HUES48 (cell line): ENCODE results near the gene CNOT8.
A peak's percentile ranks its signal among the peaks of the same experiment; 100 is the strongest.

Experiments used
- H3K27ac ChIP-seq: one replicate; pipeline ENCODE4 v1.7.0; 2013; ENCODE audit warnings: low read depth, low read length, inconsistent platforms
- H3K27me3 ChIP-seq: 2 replicates; pipeline ENCODE4 v1.6.1; 2013; ENCODE audit warnings: mild to moderate bottlenecking, low read length; ENCODE audit not compliant: control insufficient read depth, insufficient read depth
- H3K36me3 ChIP-seq: 2 replicates; pipeline ENCODE4 v1.6.1; 2013; ENCODE audit warnings: low read length; ENCODE audit not compliant: control insufficient read depth, insufficient read depth
- H3K4me1 ChIP-seq: 2 replicates; pipeline ENCODE4 v1.6.1; 2013; ENCODE audit warnings: mild to moderate bottlenecking, low read length; ENCODE audit not compliant: control insufficient read depth, insufficient read depth
- H3K4me3 ChIP-seq: 2 replicates; pipeline ENCODE4 v1.5.1; 2013; ENCODE audit warnings: mild to moderate bottlenecking, low read depth, low read length
- H3K9ac ChIP-seq: 2 replicates; pipeline ENCODE4 v1.6.1; 2013; ENCODE audit warnings: mild to moderate bottlenecking, low read depth, low read length, moderate library complexity
- H3K9me3 ChIP-seq: 2 replicates; pipeline ENCODE4 v1.6.1; 2013; ENCODE audit warnings: low read length; ENCODE audit not compliant: control insufficient read depth, insufficient read depth

The CNOT8 gene

DNA sequence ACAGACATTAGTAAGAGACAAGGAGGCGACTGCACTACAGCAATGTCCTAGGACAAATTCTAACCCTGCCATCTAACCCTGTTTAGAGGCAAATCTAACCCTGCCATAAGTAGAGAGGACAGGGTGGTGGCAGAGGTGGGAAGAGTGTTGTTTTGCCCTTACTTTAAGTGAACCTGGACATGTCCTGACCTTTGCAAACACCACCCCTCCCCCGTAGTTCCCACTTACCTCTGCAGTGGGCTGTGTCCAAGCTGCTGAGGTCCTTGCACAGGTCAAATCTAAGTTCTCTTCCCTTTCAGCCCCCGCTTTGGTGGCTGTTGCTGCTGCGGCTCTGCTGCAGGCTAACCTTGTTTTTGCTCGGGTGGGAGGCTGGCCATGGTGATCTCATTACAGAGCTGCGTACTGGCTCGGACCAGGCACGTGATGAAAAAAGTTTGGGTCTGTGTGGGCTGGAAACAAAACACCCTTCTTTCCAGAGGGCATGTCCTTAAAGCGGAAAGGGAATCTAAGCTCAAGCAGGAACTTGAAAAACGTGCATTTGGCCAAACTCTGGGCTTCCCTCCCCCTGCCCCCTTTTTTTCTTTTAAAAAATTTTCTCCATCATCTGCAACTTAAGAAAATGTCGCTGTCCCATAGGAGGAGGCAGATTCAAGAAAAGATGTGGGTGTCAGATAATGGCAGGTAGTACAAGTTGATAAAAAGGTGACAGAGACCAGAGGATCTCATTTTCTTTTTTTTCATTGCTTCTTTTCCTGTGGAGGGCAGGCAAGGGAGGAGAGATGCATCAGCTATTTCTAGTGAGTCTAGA lies 8.0 kb upstream of the CNOT8 start, which contains the start of gene FAXDC2:
TSS of gene FAXDC2 (minus strand) at position 349 of the 808 bp plus-strand sequence. CDS start 12,425 bp downstream, outside the sequence.
- Histone ChIP-seq H3K4me3 (peak within 1 kb of the TSS; percentile 68), H3K27ac (peak within 1 kb of the TSS; percentile 87), H3K27me3 (no peaks in the 10 kb centered on the region), H3K36me3 (no peaks in the 10 kb centered on the region), H3K9me3 (no peaks in the 10 kb centered on the region), H3K9ac (peak within 1 kb of the TSS; percentile 74), H3K4me1 (peaks cover 16% of the 10 kb centered on the region; the same call in 1 of the 2 replicates)

DNA sequence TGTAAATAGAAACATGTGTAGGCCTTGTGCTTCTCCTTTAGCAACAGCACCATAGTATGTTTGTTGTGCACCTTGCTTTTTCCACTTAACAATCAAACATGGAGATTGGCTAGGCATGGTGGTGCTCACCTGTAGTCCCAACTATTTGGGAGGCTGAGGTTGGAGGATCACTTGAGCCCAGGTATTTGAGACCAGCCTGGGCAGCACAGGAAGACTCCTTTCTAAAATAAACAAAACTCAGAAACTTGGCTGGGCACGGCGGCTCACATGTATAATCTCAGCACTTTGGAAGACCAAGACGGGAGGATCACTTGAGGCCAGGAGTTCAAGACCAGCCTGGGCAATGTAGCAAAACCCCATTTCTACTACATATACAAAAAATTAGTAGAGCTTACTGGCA lies 7.1 kb upstream of the CNOT8 start:
- Histone ChIP-seq H3K4me1 (peaks cover 16% of the 10 kb centered on the region; the same call in 1 of the 2 replicates), H3K9me3 (no peaks in the 10 kb centered on the region), H3K27ac (peak overlapping the region; percentile 87), H3K9ac (no peak overlapping the region), H3K4me3 (no peak overlapping the region), H3K36me3 (no peaks in the 10 kb centered on the region), H3K27me3 (no peaks in the 10 kb centered on the region)

DNA sequence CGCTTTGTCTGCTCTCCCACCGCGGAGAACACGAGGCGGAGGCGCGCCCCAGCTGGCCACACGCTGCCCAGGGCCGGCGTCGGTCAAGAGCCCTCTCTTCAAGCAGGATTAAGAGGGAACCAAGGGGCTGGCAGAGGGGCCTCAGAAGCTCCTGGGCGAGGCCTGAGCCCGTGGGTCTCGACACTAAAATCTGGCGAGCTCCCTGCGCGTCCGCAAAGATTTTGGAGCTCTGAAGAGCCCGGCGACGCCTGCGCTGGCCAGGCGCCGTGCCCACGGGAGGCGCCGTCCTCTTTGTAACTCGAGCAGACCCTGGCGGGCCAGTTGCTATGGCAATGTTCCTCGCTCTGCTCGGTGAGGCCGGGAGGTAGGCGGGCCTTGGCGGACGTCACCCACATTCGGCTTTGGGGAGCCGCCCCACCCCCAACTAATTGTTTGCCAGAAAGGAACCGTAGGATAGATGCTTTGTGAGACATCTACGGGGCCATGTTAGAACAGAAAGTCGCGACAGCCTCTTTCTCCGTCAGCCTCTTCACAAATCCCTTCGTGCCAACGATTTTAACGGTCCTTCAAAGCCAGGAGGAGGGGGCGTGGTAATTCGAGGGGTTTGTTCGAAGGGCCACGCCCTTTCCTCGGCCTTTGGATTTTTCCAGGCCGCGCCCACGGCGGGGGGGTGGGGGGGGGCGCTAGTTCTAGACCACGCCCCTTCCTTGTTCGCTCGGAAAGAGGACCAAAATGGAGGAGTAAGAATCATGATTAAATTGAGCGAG lies 714 bp upstream of the CNOT8 start:
- Histone ChIP-seq H3K36me3 (0 out of 2 replicates have a peak, but pooled peaks cover 1% of the 10 kb centered on the region), H3K9me3 (no peaks in the 10 kb centered on the region), H3K27me3 (no peaks in the 10 kb centered on the region), H3K4me3 (peak overlapping the region; percentile 82), H3K4me1 (peaks cover 18% of the 10 kb centered on the region), H3K9ac (peak overlapping the region; percentile 95), H3K27ac (peak overlapping the region; percentile 99)

GRCh38 chr5:154858972-154859871 lies 795 bp downstream of the CNOT8 start:
- H3K9me3 ChIP-seq: no peaks in the 10 kb centered on the region

GRCh38 chr5:154860123-154860522 lies 1.7 kb downstream of the CNOT8 start:
- H3K9ac ChIP-seq: no peak overlapping the region
- peaks cover 23% of the 10 kb centered on the region for H3K36me3 ChIP-seq
- peaks cover 18% of the 10 kb centered on the region for H3K4me1 ChIP-seq
- no peaks in the 10 kb centered on the region for H3K9me3 ChIP-seq
- H3K27ac ChIP-seq: peak overlapping the region; percentile 99
- H3K4me3 ChIP-seq: peak overlapping the region; percentile 82
- H3K27me3 ChIP-seq: no peaks in the 10 kb centered on the region

More at GRCh38 chr5:154858972-154859871, 795 bp downstream of the CNOT8 start:
- peaks cover 14% of the 10 kb centered on the region for H3K36me3 ChIP-seq
- peak overlapping the region; percentile 82 for H3K4me3 ChIP-seq
- H3K4me1 ChIP-seq: peaks cover 18% of the 10 kb centered on the region
- no peaks in the 10 kb centered on the region for H3K27me3 ChIP-seq
- H3K27ac ChIP-seq: peak overlapping the region; percentile 99
- peak overlapping the region; percentile 95 for H3K9ac ChIP-seq

DNA sequence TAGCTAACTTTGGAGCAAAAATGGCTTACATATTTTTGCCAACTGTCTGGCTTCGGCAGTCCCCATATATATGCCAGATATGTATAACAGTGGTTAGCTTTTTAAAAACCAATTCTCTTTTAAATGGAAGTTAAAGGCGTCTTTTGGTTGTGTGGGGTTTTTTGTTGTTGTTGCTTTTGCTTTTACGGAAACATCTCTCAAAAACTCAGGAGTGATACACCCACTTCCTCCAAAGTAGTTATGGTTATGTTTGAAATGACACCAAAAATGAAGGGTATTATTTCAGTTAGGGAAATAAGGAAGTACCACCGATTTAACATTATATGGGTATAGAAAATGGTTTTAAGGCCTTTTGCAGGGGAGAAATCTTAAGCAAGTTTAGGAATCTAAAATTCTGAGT lies 2.3 kb downstream of the CNOT8 start:
- Histone ChIP-seq H3K27me3 (no peaks in the 10 kb centered on the region), H3K4me1 (peaks cover 18% of the 10 kb centered on the region), H3K4me3 (no peak overlapping the region), H3K9ac (no peak overlapping the region), H3K36me3 (peaks cover 29% of the 10 kb centered on the region), H3K27ac (no peak overlapping the region), H3K9me3 (no peaks in the 10 kb centered on the region)

DNA sequence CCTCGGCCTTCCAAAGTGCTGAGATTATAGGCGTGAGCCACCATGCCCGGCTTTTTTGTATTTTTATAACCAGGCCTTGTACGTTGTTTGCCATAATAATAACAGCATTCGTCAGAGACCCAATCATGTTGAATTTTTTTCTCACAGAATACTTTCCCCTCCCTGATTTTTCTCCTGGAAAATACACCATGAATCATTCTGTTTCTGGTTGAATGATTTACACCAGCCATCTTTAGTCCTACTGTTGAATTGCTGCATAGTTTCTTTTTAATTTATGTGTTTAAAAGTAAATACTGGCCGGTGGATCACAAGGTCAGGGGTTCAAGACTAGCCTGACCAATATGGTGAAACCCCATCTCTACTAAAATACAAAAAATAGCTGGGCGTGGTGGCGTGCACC lies 3.5 kb downstream of the CNOT8 start:
- peaks cover 16% of the 10 kb centered on the region for H3K4me1 ChIP-seq
- H3K27me3 ChIP-seq: no peaks in the 10 kb centered on the region
- no peak overlapping the region for H3K27ac ChIP-seq
- no peak overlapping the region for H3K4me3 ChIP-seq
- H3K9ac ChIP-seq: no peak overlapping the region
- peaks cover 41% of the 10 kb centered on the region for H3K36me3 ChIP-seq
- H3K9me3 ChIP-seq: no peaks in the 10 kb centered on the region

DNA sequence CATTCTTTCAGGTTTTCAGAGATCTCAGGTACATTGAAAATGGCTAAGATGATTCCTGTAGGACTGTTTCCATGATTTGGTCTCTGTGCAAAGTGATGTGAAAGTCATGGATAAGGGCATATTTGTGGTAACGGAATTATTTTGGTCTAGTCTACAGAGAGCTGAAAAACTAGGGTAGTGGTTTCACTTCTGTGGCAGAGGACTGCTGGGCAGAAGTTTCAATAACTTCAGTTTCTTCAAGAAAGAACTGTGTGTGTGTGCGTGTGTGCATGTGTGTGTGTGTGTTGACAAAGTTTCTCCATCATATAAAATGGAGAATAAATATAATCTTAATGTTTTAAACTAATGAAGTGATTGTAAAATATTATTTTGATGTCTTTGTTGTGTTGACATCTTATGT lies 4.3 kb downstream of the CNOT8 start:
- Histone ChIP-seq H3K4me1 (peaks cover 15% of the 10 kb centered on the region; the same call in 1 of the 2 replicates), H3K27me3 (no peaks in the 10 kb centered on the region), H3K9me3 (no peaks in the 10 kb centered on the region), H3K27ac (no peak overlapping the region), H3K36me3 (peaks cover 48% of the 10 kb centered on the region), H3K9ac (no peak overlapping the region), H3K4me3 (no peak overlapping the region)

DNA sequence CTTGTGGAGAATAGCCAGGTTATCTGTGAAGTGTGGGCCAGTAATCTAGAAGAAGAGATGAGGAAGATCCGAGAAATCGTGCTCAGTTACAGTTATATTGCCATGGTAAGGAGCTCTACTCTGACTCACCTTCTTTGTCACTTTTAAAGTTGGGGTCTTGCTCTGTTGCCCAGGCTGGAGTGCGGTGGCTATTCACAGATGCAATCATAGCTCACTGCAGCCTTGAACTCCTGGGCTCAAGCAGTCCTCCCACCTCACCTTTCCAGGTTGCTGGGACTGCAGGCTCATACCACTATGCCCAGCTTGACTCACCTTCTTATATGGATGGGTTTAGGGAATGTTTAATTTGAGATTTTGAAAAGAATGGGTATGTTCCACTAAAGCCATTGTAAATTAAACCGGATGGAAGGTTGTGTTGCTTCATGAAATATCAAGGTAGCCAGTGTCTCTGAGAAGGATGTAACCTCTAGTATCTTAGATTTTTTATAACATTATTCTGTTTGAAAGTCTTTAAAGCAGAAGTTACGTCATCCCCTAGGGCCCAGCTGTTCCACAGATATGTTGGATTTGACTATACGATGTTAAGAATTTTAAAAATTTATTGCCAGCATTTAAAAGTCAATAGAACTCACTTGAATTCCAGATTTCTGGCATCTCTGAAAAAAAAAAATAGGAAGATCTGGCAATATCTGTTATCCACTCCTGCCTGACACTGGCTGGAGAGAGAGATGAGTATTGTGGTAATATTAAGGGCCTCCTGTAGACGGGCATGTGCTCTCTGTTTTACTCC lies 5.1 kb downstream of the CNOT8 start:
- Histone ChIP-seq H3K27me3 (no peaks in the 10 kb centered on the region), H3K9ac (no peak overlapping the region), H3K9me3 (no peaks in the 10 kb centered on the region), H3K4me1 (peaks cover 15% of the 10 kb centered on the region; the same call in 1 of the 2 replicates), H3K4me3 (no peak overlapping the region), H3K27ac (no peak overlapping the region), H3K36me3 (peaks cover 48% of the 10 kb centered on the region)
